HG03025 (cell line): ENCODE results near the gene AWAT2.
"Not testable (repeated sequence)": the region's sequence is repeated elsewhere in the genome, so short reads cannot be mapped to it uniquely, and the experiment has no call there.

Source experiments
- ATAC-seq: cut with Tn5 transposase; IDR thresholded peaks from one replicate; pipeline ENCODE4 v1.9.1; 2021; ENCODE audit warnings: mild to moderate bottlenecking, moderate library complexity; ENCODE audit not compliant: unreplicated experiment, low FRiP score

The AWAT2 gene

DNA sequence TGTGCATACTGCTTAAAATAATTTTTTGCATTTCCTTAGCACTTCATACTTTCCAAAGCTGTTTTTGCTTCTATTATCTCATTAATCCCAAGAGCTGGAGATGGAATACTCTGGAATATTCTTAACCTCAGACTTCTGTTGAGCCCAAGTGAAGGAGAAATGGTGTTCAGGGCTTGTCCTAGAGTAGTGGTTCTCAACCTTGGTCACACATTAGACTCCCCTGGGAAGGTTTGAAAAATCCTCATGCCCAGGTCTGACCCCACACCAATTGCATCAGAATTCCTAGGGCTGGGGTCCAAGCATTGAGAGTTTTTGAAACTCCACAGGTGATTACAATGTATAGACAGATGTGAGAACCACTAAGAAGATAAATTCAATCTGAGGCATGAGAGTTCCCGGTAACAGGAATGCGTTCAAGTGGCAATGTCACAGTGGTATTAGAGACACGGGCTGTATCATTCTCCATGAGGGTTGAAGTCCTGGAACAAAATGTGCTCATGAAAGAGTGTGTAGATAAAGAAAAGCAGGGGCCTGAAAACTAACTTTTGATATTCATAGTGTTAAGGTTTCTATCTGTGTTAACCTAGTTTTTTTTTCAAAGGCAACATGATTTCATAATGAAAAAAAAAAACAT, 47.9 kb downstream of the AWAT2 start:
- ATAC-seq = no peak

- no peak for ATAC-seq
Measured at GRCh38 chrX:70001269-70001668, 48.5 kb downstream of the AWAT2 start.

GRCh38 chrX:69998299-69998698, 51.4 kb downstream of the AWAT2 start:
- not testable (repeated sequence) for ATAC-seq

DNA sequence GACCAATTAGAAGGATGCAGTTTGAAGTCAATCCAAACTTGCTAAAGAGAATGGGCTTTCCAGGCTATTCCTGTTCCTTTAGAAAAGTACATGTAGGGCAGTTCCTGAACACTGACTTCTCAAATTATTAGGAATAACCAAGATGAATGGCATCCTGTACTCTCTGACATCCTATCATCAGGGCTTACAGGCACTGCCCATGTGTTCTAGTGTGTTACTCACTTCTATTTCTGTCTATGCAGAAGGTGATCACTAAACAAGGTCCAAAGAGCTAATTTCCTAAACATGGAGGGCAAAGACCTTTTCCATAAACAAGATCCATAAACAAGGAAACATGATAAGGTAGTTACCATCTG, 53.6 kb downstream of the AWAT2 start:
- no peak for ATAC-seq

GRCh38 chrX:69995362-69996112, 54.2 kb downstream of the AWAT2 start:
- ATAC-seq = no peak

GRCh38 chrX:69993494-69993893, 56.2 kb downstream of the AWAT2 start:
- ATAC-seq = no peak

- ATAC-seq = no peak
Measured at GRCh38 chrX:69991685-69992084, 58.1 kb downstream of the AWAT2 start.
